GM19455 (cell line): ENCODE data around the gene TTLL11.

ENCODE experiments used
- ATAC-seq: cut with Tn5 transposase; IDR thresholded peaks from one replicate; pipeline ENCODE4 v1.9.1; 2021; ENCODE audit not compliant: unreplicated experiment

TTLL11 gene

DNA sequence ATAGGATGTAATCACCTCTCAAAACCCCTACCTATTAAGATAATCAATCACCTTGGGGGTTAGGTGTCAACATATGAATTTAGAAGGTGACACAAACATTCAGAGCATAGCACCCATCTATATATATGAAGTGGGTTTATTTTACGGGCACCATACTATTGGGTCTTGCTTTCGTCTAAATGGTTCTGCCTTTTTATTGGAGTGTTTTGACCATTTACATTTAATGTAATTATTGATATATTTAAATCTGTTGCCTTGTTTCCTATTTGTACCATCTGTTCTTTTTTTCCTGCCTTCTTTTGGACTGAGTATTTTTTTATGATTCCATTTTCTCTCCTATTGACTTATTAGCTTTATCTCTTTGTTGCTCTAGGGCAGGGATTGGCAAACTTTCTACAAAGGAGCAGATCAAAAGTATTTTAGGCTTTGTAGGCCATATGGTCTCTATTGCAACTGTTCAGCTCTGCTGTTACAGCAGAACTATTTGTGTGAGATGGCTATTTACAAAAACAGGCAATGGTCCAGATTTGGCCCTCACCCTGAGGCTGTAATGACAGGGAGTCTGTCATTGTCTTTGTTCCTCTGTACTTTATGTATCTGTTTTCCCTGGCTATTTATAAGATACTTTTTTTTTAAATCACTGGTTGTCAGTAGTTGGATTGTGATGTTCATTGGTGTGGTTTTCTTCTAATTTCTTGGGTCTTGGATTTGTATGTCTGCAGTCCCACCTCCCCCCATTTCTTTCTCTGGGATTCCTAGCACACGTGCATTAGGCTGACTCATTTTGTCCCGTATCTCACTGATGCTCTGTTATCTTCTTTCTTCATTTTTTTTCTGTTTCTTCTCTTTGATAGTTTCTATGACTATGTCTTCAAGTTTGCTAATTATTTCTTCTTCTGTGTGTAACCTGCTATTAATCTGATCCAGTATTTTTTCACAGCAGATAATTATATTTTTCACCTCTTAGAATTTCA lies 314.6 kb downstream of the TTLL11 start:
- ATAC-seq: no peak

DNA sequence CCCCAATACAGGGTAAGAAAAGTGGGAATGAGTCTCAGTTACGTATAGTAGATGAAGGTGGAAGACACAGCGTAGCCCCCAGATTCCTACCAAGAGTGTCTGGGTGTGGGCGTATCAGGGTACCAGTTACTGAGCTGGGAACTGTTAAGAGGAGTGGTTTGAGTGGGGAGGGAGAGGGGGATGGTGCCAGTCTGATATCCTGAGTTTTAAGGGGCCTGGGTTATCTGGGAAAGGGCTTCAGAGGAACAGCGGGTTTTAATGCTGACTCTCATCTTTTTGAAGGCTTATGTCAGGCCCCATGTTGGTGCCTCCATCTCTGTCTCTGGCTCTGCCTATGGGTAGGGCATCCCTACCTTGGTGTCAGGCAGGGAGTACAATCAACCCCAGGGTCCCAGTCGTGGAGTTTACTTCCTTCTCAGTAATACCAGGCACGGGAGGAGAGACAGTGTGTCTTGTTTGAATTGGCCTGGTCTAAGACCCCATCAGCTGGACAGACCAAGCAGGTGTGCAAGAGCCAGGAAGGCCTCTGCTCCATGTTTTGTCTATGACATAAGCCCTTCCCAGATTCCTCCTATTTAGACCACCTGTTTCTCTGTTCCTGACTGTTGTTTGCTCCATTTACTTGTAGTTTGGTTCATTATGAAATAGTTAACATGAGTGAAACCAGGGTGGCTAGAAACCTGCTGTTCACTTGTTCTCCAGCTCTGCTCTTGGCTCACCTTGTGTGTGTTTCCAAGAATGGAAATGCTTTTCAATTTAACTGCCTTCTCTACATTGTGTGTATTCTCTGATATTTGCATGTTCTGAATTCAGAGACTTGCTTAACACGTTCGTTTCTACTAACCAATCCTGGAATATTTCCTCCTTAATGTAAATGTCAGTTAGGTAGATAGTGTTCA lies 316.1 kb downstream of the TTLL11 start:
- ATAC-seq: no peak

DNA sequence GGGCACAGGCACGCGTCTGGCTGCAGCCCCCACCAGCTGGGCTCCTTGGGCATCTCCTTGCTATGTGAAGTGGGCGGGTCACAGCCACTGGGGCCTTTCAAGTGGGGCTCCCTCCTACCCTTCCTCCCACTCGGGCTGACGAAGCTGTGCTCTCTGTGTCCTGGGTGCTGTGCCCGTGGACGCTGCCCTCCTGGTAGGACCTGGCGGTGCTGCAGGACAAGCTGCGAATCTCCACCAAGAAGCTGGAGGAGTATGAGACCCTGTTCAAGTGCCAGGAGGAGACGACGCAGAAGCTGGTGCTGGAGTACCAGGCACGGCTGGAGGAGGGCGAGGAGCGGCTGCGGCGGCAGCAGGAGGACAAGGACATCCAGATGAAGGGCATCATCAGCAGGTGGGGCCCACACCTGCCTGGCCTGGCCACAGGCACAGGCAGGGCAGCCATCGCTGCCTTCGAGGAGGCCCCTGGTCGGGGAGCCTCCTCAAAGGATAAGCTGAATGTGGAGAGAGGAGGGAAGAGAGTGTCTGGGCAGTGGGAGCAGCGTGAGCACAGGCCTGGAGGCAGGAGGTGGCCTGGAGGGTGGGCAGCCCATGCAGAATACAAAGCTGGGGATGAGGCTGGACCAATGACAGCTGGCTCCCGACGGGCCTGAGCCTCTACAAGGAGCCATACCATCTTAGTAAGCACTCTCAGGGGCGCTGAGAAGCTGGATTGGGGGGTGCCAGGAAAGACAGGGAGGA lies 316.9 kb downstream of the TTLL11 start:
- no peak for ATAC-seq

DNA sequence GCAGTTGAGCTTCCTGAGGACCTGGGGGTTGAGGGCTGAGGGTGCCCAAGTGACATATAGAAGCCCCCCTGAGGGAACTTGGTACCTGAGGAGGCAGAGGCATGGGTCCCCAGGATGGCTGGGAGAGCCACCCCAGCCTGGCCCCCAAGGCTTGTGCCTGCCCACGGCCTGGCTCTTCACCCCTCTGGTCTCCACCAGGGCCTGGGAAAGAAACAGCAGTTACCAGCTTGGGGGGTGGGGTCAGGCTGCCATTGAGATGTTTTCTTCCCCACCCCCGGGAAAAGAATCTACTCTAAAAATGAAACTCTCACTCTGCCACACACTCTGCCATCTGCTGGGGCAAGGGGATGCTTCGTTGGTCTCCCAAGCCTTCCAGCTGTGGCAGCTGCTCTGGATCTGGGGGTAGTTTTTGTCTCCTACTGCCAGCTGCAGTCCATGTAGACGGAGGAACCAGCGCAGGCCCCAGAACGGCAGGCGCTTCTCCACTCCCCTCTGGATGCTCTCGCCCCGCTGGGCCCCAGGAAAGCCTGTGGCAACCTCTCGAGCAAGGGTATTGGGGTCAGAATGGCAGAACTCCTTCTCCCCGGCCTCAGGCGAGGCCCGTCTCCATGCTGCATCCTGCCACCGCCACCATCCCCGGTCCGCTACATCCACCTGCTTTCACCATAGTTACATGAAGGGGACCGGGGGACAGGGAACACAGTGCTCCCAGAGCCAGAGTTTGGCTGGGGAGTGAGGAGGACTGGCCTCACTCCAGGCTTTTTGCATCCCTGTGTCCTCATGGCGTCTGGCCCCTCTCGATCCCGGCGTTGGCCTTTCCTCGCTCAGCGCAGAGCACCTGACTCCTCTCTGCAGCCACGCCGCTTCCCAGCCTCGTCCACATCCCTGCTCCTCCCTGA lies 318.1 kb downstream of the TTLL11 start:
- ATAC-seq: no peak

DNA sequence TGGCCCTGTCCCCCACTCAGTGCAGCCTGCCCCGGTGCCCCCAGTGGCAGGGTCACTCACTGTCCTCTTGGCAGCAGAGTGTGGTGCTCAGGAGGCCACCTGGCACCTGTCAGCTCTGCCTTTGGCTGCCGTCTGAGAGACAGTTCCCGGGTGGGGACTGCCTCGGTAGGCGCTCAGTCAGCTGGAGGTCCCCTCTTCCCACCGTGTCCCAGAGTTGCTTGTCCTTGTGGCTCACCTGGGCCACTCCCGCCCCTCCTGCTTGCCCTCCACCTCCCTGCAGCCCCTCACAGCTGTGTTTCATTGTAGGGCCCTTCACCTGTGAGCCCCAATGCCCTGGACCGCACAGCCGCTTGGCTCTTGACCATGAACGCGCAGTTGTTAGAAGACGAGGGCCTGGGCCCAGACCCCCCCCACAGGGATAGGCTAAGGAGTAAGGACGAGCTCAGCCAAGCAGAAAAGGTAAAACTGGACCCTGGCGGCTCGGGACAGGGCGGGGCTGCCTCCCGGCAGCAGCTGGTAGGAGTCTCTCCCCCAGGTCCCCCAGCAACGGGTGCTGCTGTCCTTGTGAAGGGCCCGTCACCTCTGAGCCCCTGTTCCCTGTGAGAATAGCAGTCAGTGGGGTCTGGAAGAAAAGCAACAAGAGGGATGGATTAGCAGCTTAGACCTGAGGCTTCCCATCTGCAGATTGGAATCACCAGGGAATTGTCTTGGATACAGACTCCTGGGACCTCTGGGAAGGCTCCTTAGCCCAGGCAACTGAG lies 319.0 kb downstream of the TTLL11 start:
- ATAC-seq: no peak

DNA sequence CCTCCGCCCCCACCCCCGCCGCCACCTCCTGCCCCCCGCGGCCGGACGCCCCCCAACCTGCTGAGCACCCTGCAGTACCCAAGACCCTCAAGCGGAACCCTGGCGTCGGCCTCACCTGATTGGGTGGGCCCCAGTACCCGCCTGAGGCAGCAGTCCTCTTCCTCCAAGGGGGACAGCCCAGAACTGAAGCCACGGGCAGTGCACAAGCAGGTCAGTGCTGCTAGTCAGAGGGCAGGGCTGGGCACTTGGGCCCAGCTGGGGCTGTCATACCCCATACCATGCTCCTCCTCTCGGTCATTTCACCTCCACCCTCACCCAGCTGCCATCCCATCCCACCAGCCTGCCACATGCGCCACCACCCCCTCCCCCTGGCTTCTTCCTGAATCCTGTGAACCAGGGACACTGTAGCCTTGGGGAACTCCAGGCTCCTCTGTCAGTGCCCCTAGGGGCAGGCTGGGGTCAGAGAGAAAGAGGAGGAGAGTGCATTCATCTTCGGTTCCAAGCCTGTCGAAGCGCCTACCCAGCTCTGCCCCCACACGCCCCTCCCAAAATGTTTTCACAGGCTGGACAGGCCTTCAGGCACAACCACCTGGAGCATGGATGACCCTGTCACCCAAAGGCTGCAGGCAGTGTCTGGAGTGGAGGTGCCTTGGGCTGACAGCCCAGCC lies 319.7 kb downstream of the TTLL11 start:
- no peak for ATAC-seq

DNA sequence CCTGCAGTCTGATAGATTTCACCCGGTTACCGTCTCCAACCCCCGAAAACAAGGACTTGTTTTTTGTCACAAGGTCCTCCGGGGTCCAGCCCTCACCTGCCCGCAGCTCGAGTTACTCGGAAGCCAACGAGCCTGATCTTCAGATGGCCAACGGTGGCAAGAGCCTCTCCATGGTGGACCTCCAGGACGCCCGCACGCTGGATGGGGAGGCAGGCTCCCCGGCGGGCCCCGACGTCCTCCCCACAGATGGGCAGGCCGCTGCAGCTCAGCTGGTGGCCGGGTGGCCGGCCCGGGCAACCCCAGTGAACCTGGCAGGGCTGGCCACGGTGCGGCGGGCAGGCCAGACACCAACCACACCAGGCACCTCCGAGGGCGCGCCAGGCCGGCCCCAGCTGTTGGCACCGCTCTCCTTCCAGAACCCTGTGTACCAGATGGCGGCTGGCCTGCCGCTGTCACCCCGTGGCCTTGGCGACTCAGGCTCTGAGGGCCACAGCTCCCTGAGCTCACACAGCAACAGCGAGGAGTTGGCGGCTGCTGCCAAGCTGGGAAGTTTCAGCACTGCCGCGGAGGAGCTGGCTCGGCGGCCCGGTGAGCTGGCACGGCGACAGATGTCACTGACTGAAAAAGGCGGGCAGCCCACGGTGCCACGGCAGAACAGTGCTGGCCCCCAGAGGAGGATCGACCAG lies 320.4 kb downstream of the TTLL11 start:
- ATAC-seq: no peak
